Iris pigment epithelial cell (primary cell): ENCODE results near the gene TBXAS1.

Experiments used
- DNase-seq: peaks from one replicate; pipeline ENCODE4 v3.0.0-alpha.2; 2011; ENCODE audit warnings: low read depth

TBXAS1 gene

DNA sequence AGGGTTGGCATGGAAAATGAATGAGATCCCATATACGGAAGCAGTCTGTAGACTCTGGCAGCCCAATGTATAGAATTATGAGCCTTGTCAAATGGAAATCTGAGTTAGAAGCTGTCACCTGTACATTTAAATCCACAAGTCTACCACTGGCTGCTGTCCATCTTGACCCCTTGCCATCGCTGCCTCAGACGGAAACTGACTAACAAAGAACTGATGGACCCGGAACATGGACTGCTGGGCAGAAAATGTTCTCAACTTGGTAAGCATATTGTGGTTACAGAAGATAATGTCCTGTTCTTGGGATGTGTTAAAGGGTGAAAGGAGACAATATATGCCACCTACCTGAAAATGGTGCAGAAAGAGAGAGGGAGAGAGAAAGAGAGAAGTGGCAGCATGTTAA is 196.2 kb downstream of the TBXAS1 start:
- no peak for DNase-seq

- no peak for DNase-seq
These were observed 196.9 kb downstream of the TBXAS1 start for GRCh38 chr7:140025814-140026433.

DNA sequence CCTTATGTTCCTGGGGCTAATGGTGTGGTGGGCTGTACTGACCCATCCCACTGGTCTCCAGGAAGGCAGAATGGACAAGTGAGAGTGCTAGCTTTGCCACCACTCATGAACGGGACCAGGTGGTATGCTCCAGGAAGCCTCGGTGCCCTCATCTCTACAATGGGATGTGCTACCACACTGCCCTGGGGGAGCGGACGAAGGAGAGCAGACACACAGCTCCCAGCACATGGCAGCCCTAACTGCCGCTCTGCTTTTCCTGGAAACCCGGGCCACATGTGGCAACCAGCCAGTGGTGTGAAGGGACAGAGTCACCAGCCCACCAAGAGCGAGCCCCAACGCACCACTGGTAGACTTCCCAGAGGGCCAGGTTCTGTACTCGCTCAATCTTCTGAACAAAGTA is 197.9 kb downstream of the TBXAS1 start:
- no peak for DNase-seq

- DNase-seq = no peak
These were observed 198.8 kb downstream of the TBXAS1 start for GRCh38 chr7:140027858-140028257.

- no peak for DNase-seq
These were observed 199.2 kb downstream of the TBXAS1 start for GRCh38 chr7:140028311-140028710.

GRCh38 chr7:140029072-140029471 is 200.0 kb downstream of the TBXAS1 start:
- DNase-seq = no peak

GRCh38 chr7:140031364-140031763 is 202.3 kb downstream of the TBXAS1 start:
- no peak for DNase-seq

DNA sequence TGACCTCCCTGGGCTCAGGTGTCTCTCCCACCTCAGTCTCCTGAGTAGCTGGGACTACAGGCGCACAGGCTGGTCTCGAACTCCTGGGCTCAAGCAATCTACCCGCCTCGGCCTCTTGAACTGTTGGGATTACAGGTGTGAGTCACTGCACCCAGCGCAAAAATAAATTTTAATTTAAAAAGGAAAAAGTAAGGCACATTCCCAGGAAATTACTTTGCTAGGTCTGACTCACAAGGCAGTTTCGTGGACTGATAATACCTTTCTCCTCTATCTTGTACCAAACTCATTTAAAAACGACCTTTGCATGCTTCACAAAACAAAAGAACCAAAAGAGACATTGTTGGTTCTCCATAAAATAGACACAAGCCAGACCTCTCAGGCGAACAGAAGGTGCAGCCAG is 204.0 kb downstream of the TBXAS1 start:
- DNase-seq = peak; percentile 62

DNA sequence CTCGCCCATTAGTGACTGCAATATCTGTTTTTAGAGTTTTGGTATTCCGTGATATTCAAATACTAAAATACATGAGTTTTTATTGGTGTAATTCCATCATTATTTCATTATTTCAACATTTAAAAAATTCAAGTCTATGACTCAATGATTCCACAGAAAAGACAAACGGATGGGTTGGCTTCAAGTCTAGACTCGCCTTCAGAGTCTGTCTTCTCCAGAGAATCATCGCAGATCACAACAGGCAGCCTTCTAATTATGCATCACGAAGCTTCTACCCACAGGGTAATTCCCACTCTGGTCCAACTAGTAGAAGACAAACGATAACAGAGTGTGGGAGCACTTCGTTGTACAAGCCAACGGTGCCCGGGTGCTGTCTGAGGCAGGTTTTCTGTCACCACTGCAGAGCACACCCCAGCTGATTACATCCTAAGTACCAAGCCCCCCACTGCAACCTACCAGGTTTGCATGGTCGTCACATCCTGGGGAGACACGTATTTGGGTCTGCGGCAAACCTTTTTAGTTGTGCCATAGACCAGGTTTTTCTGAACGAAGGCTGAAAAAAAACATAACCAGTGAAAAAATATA is 204.8 kb downstream of the TBXAS1 start:
- peak; percentile 64 for DNase-seq

DNA sequence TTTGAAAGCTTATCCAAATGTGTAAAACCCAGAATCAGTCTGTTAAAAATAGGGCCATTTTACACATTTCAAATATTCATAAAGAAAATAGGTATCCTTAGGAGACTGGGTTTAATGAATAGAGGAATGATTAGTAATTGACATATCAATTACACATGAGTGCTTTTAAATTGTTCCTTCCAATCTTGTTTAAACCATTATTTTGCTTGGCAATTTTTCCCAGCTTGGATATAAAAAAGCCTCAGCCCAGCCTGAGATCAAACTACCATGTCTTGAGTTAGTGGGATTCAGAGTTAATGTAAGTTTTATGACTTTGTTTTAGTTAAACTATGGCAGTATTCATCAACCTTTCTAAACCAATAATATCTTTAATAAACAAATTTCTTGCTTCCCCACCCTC is 205.4 kb downstream of the TBXAS1 start:
- no peak for DNase-seq

DNA sequence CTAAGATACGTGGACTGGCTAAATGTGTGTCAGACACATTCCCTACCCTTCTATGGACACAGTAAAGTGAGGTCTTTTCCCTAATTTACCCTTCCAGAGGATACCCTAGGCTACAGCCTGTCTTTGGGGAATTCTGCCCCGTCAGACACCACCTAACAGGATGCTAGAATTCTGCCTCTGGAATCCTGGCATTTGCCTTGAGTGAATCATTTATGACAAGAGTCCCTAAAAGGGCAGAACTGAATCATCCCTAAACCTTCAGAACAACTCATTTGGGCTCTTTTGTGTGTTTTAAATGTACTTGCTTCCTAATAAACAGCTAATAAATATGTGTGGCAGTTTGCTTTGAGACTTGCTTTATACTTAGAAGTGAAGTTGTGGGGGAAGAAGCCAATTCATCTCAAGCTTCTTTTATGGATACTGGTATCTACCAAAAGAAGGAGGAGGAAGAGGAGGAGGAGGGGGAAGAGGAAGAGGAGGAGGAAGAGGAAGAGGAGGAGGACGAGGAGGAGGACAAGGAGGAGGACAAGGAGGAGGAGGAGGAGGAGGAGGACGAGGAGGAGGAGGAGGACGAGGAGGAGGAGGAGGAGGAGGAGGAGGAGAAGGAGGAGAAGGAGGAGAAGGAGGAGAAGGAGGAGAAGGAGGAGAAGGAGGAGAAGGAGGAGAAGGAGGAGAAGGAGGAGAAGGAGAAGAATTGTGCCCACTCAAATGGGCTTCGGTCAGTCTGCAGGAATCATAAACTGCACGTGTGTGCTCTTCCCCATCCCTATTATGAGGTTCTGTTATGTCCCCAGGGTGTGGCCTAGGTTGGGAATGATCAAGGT is 206.5 kb downstream of the TBXAS1 start:
- peak; percentile 67 for DNase-seq

DNA sequence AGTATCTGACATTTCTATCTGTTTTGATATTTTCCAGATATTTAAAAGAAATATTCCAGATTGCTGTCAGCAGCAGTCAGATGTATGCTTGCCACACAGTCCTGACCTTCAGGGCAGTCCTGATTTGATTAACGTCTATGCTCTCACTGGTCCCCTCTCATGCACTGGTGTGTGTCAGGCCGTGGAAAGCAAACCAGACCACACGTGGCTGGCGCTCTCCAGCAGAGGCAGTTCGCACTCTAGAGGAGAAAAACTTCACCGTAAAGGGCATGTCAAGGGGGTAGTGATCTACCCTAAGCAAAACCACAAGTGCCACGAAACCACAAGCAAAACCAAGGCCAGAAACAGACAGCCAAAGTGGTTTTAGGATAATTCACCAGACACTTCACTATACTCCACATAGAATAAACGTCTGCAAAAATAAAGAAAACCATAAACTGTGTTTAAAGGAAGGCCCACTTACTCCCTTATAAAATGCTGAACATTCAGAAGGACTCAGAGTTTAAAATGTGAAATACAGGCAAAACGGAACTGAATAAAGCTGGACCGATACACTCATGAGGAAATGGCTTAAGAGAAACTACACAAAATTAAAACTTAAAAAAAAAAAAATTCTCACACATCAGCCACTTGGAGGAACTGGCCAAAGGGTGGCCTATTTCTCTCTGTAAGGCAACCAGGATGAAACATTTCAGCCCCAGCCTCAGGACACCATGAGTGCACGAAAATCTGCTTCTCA is 207.3 kb downstream of the TBXAS1 start:
- no peak for DNase-seq

GRCh38 chr7:140039066-140039465 is 210.0 kb downstream of the TBXAS1 start:
- DNase-seq = no peak

DNA sequence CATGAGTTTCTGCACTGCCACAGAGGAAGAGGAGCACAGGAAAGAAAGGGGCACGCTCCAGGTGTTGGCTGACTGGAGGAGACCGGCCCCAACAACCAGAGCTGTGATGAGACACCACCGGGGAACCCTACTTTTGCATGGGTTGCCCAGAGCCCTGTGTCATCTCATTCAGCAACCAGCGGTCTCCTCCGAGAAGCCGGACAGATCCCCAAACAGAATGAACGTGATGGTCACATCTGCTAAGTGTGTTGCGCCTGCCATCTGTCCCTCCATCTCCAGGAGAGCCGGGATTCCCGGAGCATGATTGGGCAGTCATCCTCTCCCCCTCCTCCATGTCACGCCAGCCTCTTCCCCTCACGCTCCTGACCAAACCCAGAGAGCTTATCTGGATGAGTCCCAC is 210.8 kb downstream of the TBXAS1 start:
- no peak for DNase-seq

GRCh38 chr7:140041659-140042385 is 212.8 kb downstream of the TBXAS1 start:
- peak; percentile 60 for DNase-seq

DNA sequence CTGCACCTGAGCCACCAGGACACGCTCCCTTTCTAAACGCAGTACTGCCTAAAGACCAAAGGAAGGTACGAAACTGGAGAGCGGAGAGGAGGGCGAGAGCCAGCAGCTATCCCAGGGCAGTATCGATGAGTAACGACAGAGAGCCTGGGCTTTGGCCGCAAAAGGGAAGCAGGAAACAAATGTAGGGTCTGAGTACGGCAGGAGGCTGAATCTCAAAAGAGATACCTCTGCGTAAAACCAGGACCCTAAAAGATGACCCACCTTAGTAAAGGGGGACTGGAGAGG is 213.3 kb downstream of the TBXAS1 start:
- DNase-seq = no peak

DNA sequence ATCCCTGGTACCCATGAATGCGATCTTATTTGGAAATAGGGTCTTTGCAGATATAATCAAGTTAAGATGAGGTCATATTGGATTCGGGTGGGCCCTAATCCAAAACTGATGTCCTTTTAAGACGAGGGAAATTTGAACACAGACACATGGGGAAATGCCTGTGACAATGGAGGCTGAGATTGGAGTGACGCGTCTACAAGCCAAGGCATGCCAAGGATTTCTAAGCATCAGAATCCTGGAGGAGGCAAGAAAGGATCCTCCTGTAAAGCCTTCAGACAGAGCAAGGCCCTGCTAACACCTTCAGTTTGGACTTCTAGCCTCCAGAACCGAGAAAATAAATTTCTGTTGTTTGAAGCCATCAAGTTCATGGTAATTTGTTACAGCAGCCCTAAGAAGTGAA is 215.2 kb downstream of the TBXAS1 start:
- no peak for DNase-seq

DNA sequence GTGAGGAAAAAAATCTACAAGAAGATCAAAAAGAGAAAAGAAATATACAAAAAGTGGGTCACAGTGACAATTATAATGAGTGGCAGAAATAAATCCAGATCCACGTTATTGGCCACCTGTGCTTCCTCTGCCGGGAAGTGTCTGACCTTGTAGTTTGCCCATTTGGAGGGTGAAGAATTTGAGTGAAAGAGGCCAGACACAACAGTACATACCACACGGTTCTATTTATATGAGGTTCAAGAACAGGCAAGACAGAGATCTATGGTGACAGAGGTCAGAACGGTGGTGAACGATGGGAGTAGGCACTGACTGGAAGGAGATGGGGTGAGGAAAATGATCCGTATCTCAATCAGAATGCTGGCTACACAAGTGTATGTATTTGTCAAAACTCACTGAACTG is 216.6 kb downstream of the TBXAS1 start:
- no peak for DNase-seq

GRCh38 chr7:140047197-140047596 is 218.1 kb downstream of the TBXAS1 start:
- no peak for DNase-seq

GRCh38 chr7:140048138-140048537 is 219.1 kb downstream of the TBXAS1 start:
- no peak for DNase-seq

DNA sequence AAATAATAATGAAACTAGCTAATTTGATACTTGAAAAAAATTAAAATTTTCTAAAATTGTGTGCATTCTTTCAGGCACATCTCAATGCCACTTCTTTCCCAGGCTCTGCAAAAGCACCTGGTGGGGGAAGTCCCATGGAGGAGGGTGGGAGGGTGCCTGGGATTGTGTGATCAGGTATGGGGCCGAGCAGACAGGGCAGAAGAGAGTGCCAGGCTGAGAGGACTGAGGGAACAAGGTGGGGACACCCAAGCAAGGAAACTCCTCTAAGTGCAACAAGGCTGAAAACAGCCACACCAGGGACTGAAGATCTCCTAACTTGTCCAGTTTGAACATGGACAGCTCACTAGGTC is 219.9 kb downstream of the TBXAS1 start:
- no peak for DNase-seq

- DNase-seq = peak; percentile 30
These were observed 220.4 kb downstream of the TBXAS1 start for GRCh38 chr7:140049339-140050024.
